Hepatocyte (in vitro differentiated cells): Measurements from ENCODE around the gene ZEB1. TPM values are rescaled to one million over a fixed set of nuclear protein-coding genes. Genes with fewer than 3 reads are reported as not detected.
A peak's percentile ranks its signal among the peaks of the same experiment; 100 is the strongest.

ENCODE experiments used
- DNase-seq: peaks from one replicate; pipeline ENCODE4 v3.0.0-alpha.2; 2016; ENCODE audit warnings: low spot score
- H2AFZ ChIP-seq: fragments of 200-600 bp; sonication (generic); 2 replicates; pipeline ENCODE4 v1.6.0; 2016; ENCODE audit warnings: antibody characterized with exemption, mild to moderate bottlenecking
- H3K27ac ChIP-seq: fragments of 200-600 bp; sonication (generic); 2 replicates; pipeline ENCODE4 v1.5.1; 2016; ENCODE audit warnings: mild to moderate bottlenecking
- H3K27me3 ChIP-seq: fragments of 200-600 bp; sonication (generic); 2 replicates; pipeline ENCODE4 v1.6.1; 2016
- H3K36me3 ChIP-seq: fragments of 200-600 bp; sonication (generic); replicated peaks from 2 replicates; pipeline ENCODE4 v1.5.1; 2016; ENCODE audit warnings: low read depth; ENCODE audit not compliant: insufficient read depth
- H3K4me1 ChIP-seq: fragments of 200-600 bp; sonication (generic); 2 replicates; pipeline ENCODE4 v1.5.1; 2016; ENCODE audit warnings: mild to moderate bottlenecking, moderate library complexity; ENCODE audit not compliant: insufficient read depth
- H3K4me2 ChIP-seq: fragments of 200-600 bp; sonication (generic); 2 replicates; pipeline ENCODE4 v1.6.0; 2016
- H3K4me3 ChIP-seq: fragments of 200-600 bp; sonication (generic); 2 replicates; pipeline ENCODE4 v1.5.1; 2016; ENCODE audit warnings: mild to moderate bottlenecking
- H3K79me2 ChIP-seq: fragments of 200-600 bp; sonication (generic); 2 replicates; pipeline ENCODE4 v1.6.0; 2017; ENCODE audit warnings: mild to moderate bottlenecking
- H3K9me2 ChIP-seq: fragments of 200-600 bp; sonication (generic); replicated peaks from 2 replicates; pipeline ENCODE4 v1.6.0; 2017; ENCODE audit warnings: mild to moderate bottlenecking; ENCODE audit not compliant: insufficient read depth
- H3K9me3 ChIP-seq: fragments of 200-600 bp; sonication (generic); 2 replicates; pipeline ENCODE4 v1.5.1; 2016; ENCODE audit warnings: low read depth, mild to moderate bottlenecking
- H4K20me1 ChIP-seq: fragments of 200-600 bp; sonication (generic); 2 replicates; pipeline ENCODE4 v1.6.0; 2016; ENCODE audit warnings: mild to moderate bottlenecking; ENCODE audit not compliant: insufficient read depth, poor library complexity, severe bottlenecking
- CTCF ChIP-seq: fragments of 200-600 bp; sonication (generic); IDR thresholded peaks from 2 replicates; pipeline ENCODE4 v1.5.1; 2016; ENCODE audit warnings: antibody characterized with exemption, mild to moderate bottlenecking; ENCODE audit not compliant: poor library complexity
- EZH2 ChIP-seq: fragments of 200-600 bp; sonication (generic); IDR thresholded peaks from 2 replicates; pipeline ENCODE4 v1.6.1; 2016; ENCODE audit warnings: antibody characterized with exemption, mild to moderate bottlenecking, borderline replicate concordance
- EZH2phosphoT487 ChIP-seq: fragments of 200-600 bp; sonication (generic); IDR thresholded peaks from one replicate; pipeline ENCODE4 v1.6.1; 2018; ENCODE audit warnings: antibody characterized with exemption, mild to moderate bottlenecking, low read depth, moderate library complexity; ENCODE audit not compliant: unreplicated experiment, severe bottlenecking
- WGBS: methylation state at CpG from one replicate; pipeline ENCODE4 v1.1.6; 2016; ENCODE audit warnings: low lambda C conversion rate; ENCODE audit errors: missing lambda C conversion rate; 5-methylcytosine and 5-hydroxymethylcytosine counted together
- polyA plus RNA-seq: library from polyadenylated mRNA; unstranded; fragments of >200 nt; fragmentation: Nextera tagmentation; extraction: Ambion mirVana; gene quantifications from 2 replicates; pipeline ENCODE4 v1.2.1, GENCODE V29; 2016
- total RNA-seq: library from RNA; depleted of rRNA; stranded (reverse); fragments of >200 nt; gene quantifications from 2 replicates; pipeline ENCODE4 v1.2.3, GENCODE V29; 2014

ZEB1 gene
- total and polyA plus RNA-seq, 2 experiments from 2014 or later, result 13.6 to 14.3 TPM

- TF ChIP-seq CTCF, result peak; percentile 52
- TF ChIP-seq EZH2phosphoT487, result no peak
- Histone ChIP-seq H3K27me3 (no peaks in the 10 kb centered on the region), H3K4me3 (no peak overlapping the region), H3K9me3 (no peaks in the 10 kb centered on the region), H3K79me2 (no peaks in the 10 kb centered on the region), H4K20me1 (no peaks in the 10 kb centered on the region), H3K36me3 (no peaks in the 10 kb centered on the region), H3K4me1 (no peaks in the 10 kb centered on the region), H3K9me2 (no peaks in the 10 kb centered on the region), H3K4me2 (no peak overlapping the region), H3K27ac (no peak overlapping the region), H2AFZ (no peak overlapping the region)
- peak; percentile 40 for DNase-seq
- WGBS, result 93% methylated on average over 1 of the region's 1 CpG
Observed at GRCh38 chr10:31490858-31491504, 172.0 kb downstream of the ZEB1 start.

GRCh38 chr10:31507427-31507826, 188.4 kb downstream of the ZEB1 start:
- DNase-seq, result no peak
- Histone ChIP-seq H3K79me2 (no peaks in the 10 kb centered on the region), H3K4me3 (no peak overlapping the region), H3K27ac (no peak overlapping the region), H3K36me3 (no peaks in the 10 kb centered on the region), H3K4me1 (no peaks in the 10 kb centered on the region), H3K4me2 (no peak overlapping the region), H2AFZ (no peak overlapping the region), H3K9me3 (peaks cover 17% of the 10 kb centered on the region), H4K20me1 (no peaks in the 10 kb centered on the region), H3K9me2 (no peaks in the 10 kb centered on the region), H3K27me3 (no peaks in the 10 kb centered on the region)
- 84% methylated on average over 2 of the region's 2 CpGs for WGBS
- TF ChIP-seq EZH2phosphoT487 (no peak), CTCF (no peak), EZH2 (no peak)

GRCh38 chr10:31508234-31508633, 189.2 kb downstream of the ZEB1 start:
- no peaks in the 10 kb centered on the region for H3K79me2 ChIP-seq
- no peak for DNase-seq
- 93% methylated on average over 4 of the region's 4 CpGs for WGBS

More at GRCh38 chr10:31508234-31508633, 189.2 kb downstream of the ZEB1 start:
- no peak overlapping the region for H3K4me2 ChIP-seq
- no peak for TF ChIP-seq EZH2phosphoT487
- no peak for TF ChIP-seq EZH2
- TF ChIP-seq CTCF, result no peak
- H2AFZ ChIP-seq, result no peak overlapping the region
- H3K4me1 ChIP-seq, result no peaks in the 10 kb centered on the region
- no peaks in the 10 kb centered on the region for H4K20me1 ChIP-seq
- no peak overlapping the region for H3K27ac ChIP-seq
- H3K36me3 ChIP-seq, result no peaks in the 10 kb centered on the region
- H3K27me3 ChIP-seq, result no peaks in the 10 kb centered on the region
- H3K9me2 ChIP-seq, result no peaks in the 10 kb centered on the region
- peaks cover 17% of the 10 kb centered on the region for H3K9me3 ChIP-seq
- no peak overlapping the region for H3K4me3 ChIP-seq
